ENCODE data around the gene BSG.

BSG gene

GRCh38 chr19:540867-541637, 31.3 kb upstream of the BSG start:
- DNase-seq: no peak

GRCh38 chr19:541699-542098, 30.7 kb upstream of the BSG start:
- no peak for DNase-seq

- DNase-seq: no peak
Observed at GRCh38 chr19:542173-542866, 30.1 kb upstream of the BSG start.

- DNase-seq: no peak
Observed at GRCh38 chr19:543910-544608, 28.3 kb upstream of the BSG start, which contains the start of gene GZMM. Gene GZMM, plus strand, starts transcription at chr19:544053. Its CDS starts 19 bp downstream, at chr19:544072.

GRCh38 chr19:547117-547516, 25.3 kb upstream of the BSG start:
- no peak for DNase-seq

GRCh38 chr19:547836-548720, 24.3 kb upstream of the BSG start:
- no peak for DNase-seq

GRCh38 chr19:548886-549830, 23.2 kb upstream of the BSG start:
- no peak for DNase-seq

- DNase-seq: no peak
Observed at GRCh38 chr19:554817-555216, 17.6 kb upstream of the BSG start.

- no peak for DNase-seq
Observed at GRCh38 chr19:555474-555808, 17.0 kb upstream of the BSG start.

GRCh38 chr19:556611-557382, 15.6 kb upstream of the BSG start:
- DNase-seq: no peak

- DNase-seq: no peak
Observed at GRCh38 chr19:558770-559439, 13.5 kb upstream of the BSG start.

GRCh38 chr19:560121-560520, 12.3 kb upstream of the BSG start:
- no peak for DNase-seq

GRCh38 chr19:566403-566802, 6.0 kb upstream of the BSG start:
- peak; percentile 83 for DNase-seq

GRCh38 chr19:566844-567243, 5.6 kb upstream of the BSG start:
- no peak for DNase-seq

- no peak for DNase-seq
Observed at GRCh38 chr19:567296-567900, 5.0 kb upstream of the BSG start.

- peak; percentile 11 for DNase-seq
Observed at GRCh38 chr19:570251-570686, 2.1 kb upstream of the BSG start.

- peak; percentile 73 for DNase-seq
Observed at GRCh38 chr19:570937-571565, 1.3 kb upstream of the BSG start.

GRCh38 chr19:571566-571974, 826 bp upstream of the BSG start:
- peak; percentile 17 for DNase-seq

Data from inflammatory macrophage treated with lipopolysaccharide for 4 hours (primary cell).